OCI-LY7 (cell line): ENCODE results near the gene ZNF221.

Source experiments
- EZH2phosphoT487 ChIP-seq: fragments of 200-600 bp; sonication (generic); IDR thresholded peaks from 2 replicates; pipeline ENCODE4 v1.6.1; 2018; ENCODE audit warnings: low read depth, borderline replicate concordance, mild to moderate bottlenecking, mixed run types, antibody characterized with exemption, low read length, moderate library complexity, mixed read lengths
- TF ChIP-seq, protein P1 (sequence below): fragments of 200-600 bp; sonication (generic); conservative IDR thresholded peaks from 2 replicates; pipeline ENCODE4 v1.5.1; 2014; ENCODE audit warnings: mild to moderate bottlenecking, antibody characterized with exemption, low read length, moderate library complexity, mixed read lengths

DNA sequence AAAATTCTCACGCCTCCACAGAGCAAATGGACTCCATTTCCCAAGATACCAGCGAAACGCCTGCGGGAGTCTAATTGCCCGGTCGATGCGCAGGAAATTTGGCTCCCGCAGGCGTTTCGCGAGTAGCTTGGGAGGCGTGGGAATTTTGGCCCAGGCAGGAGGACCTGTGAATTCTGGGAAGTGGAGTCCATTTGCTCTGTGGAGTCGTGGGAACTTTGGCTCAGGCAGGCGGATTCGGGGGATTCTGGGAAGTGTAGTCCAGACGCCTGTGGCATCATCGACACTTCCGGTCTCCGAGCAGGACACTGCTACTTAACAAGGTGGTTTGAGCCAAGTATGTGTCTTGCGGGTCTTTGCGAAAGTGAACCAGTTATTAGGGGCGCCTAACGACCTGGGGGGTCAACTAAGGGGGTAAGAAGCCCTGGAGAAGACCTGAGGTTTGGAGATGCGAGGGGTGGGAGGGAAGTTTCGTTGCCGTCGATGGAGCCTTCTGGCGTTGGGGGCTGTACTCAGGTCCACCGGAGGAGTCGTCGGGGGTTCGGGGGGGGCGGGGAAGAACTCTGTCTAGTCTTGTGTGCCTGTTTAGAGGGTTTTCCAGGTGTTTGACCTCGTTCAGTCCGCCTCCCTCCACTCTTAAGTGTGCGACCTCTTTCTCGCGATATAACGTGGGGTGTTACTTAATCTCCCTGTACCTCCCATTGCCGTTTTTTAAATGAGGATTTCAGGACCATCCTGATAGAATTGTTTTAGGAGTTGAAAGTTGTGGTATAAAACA lies 33.1 kb downstream of the ZNF221 start, which contains the start of gene ZNF155:
- TF ChIP-seq, protein P1, sequence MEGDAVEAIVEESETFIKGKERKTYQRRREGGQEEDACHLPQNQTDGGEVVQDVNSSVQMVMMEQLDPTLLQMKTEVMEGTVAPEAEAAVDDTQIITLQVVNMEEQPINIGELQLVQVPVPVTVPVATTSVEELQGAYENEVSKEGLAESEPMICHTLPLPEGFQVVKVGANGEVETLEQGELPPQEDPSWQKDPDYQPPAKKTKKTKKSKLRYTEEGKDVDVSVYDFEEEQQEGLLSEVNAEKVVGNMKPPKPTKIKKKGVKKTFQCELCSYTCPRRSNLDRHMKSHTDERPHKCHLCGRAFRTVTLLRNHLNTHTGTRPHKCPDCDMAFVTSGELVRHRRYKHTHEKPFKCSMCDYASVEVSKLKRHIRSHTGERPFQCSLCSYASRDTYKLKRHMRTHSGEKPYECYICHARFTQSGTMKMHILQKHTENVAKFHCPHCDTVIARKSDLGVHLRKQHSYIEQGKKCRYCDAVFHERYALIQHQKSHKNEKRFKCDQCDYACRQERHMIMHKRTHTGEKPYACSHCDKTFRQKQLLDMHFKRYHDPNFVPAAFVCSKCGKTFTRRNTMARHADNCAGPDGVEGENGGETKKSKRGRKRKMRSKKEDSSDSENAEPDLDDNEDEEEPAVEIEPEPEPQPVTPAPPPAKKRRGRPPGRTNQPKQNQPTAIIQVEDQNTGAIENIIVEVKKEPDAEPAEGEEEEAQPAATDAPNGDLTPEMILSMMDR, result no peak
- TF ChIP-seq EZH2phosphoT487, result no peak
